GM19452 (cell line): ENCODE results near the gene GPR137.
"Not testable (repeated sequence)": the region's sequence is repeated elsewhere in the genome, so short reads cannot be mapped to it uniquely, and the experiment has no call there.

ENCODE experiments used
- ATAC-seq: cut with Tn5 transposase; IDR thresholded peaks from one replicate; pipeline ENCODE4 v1.9.1; 2021; ENCODE audit not compliant: unreplicated experiment

GPR137 gene

GRCh38 chr11:64284962-64285884 lies at the start of gene GPR137:
Gene GPR137, plus strand, starts transcription at chr11:64285848. Its CDS starts 677 bp downstream, at chr11:64286525.
- peak; percentile 67 for ATAC-seq

DNA sequence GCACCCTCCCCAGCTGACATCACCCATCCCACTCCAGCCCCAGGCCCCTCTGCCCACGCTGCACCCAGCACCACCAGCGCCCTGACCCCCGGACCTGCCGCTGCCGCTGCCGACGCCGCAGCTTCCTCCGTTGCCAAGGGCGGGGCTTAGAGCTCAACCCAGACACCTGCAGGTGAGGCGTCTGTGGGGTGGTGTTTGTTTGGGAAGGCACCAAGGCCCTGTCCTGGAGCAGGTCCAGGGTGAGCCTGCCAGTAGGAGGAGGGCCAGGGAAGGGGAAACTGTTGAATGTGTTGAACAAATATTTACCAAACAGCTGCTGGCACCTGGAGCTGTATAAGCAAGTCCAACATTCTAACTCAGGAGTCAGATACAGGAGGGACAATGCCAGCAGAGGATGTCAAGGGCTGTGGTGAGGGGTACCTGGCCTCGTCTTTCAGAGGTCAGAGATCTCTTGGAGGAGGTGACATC lies 48.1 kb upstream of the GPR137 start:
- ATAC-seq, result no peak

DNA sequence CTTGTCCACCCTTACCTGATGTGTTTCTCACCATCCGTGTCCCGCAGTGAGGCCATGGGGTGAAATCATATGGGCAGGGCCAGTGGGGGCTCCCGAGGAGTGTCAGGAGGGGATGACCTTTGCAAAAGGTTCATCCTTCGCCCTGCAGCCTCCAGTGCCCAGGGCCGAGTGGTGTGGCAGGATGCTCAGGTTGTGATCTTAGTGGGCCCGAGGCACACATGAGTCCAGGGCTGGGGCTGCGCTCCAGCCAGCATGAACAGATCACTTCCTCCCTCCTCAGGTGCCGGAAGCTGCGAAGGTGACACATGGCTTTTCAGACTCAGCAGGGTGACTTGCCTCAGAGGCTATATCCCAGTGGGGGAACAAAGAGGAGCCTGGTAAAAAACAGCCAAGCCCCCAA lies 47.6 kb upstream of the GPR137 start:
- ATAC-seq, result no peak

- ATAC-seq, result no peak
These were observed 46.6 kb upstream of the GPR137 start for GRCh38 chr11:64238999-64239398.

GRCh38 chr11:64239662-64240434 lies 45.8 kb upstream of the GPR137 start:
- no peak for ATAC-seq

DNA sequence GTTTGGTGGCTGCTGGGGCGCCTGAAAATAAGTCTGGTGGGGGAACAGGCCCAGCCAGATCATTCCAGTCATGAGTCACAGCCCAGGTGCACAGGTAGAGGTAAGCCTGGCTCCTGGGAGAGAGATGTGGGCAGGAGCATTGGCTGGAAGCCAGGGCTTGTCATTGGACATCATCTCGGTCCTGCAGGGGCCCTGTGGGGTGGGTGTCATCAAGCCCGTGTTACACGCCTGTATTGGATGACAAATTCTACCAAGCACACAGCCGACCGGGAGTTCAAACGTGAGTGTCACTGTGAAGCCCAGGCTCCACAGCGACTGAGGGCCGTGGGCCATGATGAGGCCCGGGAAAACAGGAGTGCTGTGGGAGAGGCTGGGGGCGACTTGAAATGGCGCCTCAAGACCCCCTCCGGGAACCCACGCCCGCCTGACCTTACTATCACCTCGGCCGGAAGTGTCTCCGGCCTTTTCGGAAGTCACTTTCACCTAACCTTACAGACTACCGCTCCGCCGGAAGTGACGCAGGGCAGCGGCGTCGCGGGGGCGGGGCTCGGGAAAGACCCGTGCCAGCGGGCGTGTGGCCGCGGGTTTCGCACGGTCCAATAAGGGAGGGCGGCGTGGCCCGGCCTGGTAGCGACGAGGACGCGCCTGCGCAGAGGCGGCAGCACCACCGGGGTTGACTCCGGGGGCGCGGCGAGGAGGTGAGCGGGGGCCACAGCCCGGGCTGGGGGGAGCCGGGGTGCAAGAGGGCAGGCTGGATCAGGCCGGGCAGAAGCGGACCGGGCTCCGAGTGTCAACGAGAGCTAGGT lies 45.0 kb upstream of the GPR137 start, which contains the start of gene FKBP2:
FKBP2 (plus strand) TSS at position 661 of the 806 bp plus-strand sequence. CDS start 1,293 bp downstream, outside the sequence.
- peak; percentile 53 for ATAC-seq

DNA sequence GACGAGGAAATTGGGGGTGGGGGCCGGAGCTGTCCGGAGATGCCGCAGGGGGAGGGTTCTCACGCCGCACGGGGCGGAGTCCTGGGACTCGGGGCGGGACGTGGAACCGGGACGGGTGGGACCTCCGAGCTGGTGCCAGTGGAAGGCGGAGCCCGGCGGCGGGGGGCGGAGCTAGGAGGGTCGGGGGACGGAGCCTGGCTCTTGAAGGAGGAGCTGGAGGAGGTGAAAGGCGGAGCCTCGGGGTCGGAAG lies 44.5 kb upstream of the GPR137 start:
- ATAC-seq, result no peak

DNA sequence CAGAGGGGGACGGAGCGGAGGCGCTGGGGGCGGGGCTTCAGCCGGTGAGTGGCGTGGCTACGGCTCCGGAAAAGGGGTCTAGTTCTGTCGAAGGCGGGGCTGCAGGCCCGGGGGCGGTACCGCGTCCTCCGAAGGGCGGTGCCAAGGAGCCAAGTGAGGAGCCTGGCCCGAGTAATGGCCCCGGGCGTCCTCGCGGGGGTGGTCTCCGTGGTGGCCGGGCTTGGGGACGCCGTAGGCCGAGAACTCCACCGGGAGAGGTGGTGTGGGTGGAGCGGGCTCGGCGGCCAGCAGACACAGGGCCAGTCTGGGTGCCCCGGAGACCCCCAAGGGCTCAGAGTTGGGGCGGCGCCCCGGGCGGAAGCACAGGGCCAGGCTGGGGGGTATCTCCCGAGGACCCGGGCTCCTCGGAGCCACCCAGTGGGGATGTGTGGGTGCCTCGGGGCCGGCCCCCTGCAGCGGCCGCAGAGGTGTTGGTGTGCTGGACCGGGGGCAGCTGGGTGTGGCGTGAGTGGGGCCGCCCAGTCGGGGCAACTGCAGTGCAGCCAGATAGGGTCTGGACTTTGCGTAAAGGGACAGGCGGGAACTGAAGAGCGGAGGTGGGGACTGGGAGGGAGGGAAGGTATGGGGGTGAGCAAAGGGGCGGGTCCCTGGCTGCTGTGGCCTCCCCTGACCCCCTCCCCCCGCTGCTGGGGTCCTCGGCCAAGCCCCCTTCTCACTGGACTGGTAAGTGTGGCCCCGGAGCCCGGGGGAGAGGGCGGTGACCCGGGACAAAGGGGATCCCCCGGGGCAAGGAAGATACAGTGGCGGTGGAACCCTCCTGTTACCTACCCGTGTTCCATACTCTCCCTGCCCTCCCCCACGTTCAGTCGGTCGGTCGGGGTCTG lies 43.9 kb upstream of the GPR137 start:
- ATAC-seq, result peak; percentile 52

GRCh38 chr11:64243236-64243854 lies 42.3 kb upstream of the GPR137 start:
- ATAC-seq, result no peak

- ATAC-seq, result no peak
These were observed 41.5 kb upstream of the GPR137 start for GRCh38 chr11:64244107-64244506.

DNA sequence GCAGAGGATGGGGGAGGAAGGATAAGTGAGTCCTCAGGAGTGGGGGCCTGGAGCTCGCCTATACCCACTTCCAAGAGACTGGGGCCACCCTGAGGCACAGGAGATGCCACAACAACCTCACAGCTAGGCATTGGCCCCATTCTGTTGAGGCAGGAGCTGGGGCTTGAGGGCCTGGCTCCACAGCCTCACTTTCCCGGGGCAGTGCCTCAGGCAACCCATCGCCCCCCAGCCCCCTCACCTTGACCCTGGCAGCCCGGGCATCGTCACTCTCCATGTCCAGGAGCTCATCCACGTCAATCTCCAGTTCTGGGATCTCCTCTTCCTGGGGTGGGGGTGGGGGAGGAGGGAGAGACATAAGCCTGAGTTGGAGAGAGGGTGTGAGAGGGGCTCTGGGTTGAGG lies 40.7 kb upstream of the GPR137 start:
- no peak for ATAC-seq

- ATAC-seq, result no peak
These were observed 40.2 kb upstream of the GPR137 start for GRCh38 chr11:64245401-64245796.

DNA sequence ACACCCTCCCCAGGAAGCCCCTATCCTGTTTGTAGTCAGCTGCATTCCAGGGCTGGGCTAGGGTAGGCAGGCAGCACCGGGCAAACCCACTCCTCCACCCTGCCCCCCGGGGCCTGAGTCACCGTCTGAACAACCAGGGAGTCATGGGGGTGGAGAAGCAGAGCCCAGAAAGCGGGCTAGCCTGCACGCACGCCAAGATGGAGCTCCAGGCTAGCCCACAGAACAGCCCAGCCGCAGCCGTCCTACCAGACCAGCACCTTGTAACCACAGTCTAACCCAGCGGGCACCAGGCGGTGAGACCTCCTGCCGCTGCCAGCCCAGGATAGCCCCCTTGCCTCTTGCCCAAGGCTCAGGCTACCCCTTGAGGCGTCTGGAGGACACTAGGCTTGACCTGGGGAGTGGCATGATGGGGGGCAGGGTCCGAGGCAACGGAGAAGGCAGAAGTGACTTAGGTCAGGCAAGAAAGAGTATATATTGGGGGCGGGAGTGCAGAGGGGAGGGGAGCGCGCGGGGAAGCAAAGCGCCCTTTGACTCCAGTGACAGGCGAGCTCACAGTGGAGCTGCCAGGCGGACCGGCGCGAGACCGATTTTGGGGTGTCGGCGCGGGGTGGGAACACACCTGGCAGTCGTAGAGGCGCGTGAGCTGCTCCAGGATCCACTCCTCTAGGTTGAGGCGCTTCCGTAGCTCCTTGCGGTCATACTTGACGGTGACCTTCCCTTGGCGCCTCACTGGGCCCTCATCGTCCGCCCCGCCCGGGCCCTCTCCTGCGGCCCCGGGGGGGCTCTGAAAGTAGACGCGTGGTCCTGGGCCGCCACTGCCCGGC lies 39.6 kb upstream of the GPR137 start:
- ATAC-seq, result no peak

GRCh38 chr11:64246621-64246870 lies 39.1 kb upstream of the GPR137 start:
- ATAC-seq, result not testable (repeated sequence)

DNA sequence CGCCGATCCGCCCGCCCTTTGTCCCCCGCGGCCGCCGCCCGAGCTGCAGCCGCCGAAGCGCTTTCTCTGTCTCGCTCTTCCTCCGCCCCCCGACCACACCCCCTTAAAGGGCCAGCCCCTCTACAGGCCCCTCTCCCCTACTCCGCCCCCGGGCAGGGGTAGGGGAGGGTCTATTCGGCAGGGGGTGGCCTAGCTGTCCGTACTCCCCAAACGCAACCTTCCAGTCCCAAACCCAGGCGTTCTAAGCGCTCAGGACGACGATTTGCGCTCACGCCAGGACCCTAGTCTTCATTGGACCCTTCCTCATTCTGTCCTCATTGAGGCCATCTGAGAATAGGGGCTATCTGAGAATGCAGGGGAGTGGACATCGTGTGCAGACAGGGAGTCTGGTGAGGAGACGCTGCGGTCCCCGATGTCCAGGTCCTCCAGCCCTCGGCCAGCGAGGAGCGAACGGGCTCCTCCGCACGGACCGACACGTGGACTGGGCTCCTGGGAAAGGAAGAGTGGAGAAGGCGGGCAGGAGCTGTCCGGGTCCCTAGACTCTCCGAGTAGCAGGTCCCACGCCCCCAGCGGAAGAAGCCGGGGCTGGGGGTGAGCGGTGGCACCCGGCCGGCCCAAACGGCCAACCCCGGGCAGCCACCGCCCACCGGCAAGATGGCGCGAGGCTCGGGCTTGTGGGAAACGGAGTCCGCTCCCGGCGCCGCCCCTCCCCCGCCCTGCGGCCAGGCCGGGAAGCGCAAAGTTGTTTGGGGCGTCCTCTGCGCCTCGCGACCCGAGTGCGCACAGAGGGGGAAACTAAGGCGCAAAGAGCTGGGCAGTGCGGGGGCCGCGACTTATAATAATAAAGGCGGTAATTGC lies 38.5 kb upstream of the GPR137 start, which contains the start of gene PPP1R14B:
PPP1R14B (minus strand) TSS at position 73 of the 858 bp plus-strand sequence. CDS start 270 bp downstream, outside the sequence.
- no peak for ATAC-seq

GRCh38 chr11:64247729-64248531 lies 37.7 kb upstream of the GPR137 start:
- ATAC-seq, result no peak

DNA sequence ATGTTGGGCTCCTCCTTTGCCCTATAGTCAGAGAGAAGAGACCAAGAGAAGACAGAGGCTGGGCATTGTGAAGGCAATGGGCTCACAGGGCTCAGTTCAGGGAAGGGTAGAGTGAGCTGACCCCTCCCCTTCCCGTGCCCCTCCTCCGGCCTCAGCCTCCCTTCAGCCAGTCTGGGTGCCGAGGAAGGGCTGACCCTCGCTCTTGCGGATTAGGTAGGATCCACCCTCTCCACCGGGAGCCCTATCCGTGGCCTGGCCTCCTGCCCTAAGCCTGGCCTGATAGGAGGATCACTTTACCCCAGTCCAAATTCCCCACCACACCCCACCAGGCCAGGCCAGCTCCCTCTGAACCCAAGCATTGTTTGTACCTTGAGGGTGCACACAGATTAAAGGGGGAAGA lies 37.1 kb upstream of the GPR137 start:
- no peak for ATAC-seq
